SK-N-MC (cell line): ENCODE results near the gene ITSN1.

Source experiments
- DNase-seq: peaks from one replicate; pipeline ENCODE4 v3.0.0-alpha.2; 2011; ENCODE audit warnings: low read depth, low spot score
- H3K27ac ChIP-seq: fragments of 200-600 bp; sonication (generic); 2 replicates; pipeline ENCODE4 v1.5.1; 2016; ENCODE audit warnings: mixed run types
- H3K36me3 ChIP-seq: fragments of 200-600 bp; sonication (generic); 2 replicates; pipeline ENCODE4 v1.6.1; 2017; ENCODE audit warnings: antibody characterized with exemption, low read length, mixed read lengths; ENCODE audit not compliant: insufficient read depth
- H3K4me3 ChIP-seq: fragments of 200-600 bp; sonication (generic); 2 replicates; pipeline ENCODE4 v1.5.1; 2016
- H3K9ac ChIP-seq: fragments of 200-600 bp; sonication (generic); 2 replicates; pipeline ENCODE4 v1.8.0; 2017; ENCODE audit warnings: mixed run types, mixed read lengths; ENCODE audit not compliant: insufficient read length
- H3K9me3 ChIP-seq: fragments of 200-600 bp; sonication (generic); 2 replicates; pipeline ENCODE4 v1.6.1; 2017; ENCODE audit warnings: low read depth, mild to moderate bottlenecking, antibody characterized with exemption, low read length, moderate library complexity, mixed read lengths
- EZH2 ChIP-seq: fragments of 200-600 bp; sonication (generic); IDR thresholded peaks from one replicate; pipeline ENCODE4 v1.6.1; 2017; ENCODE audit warnings: antibody characterized with exemption
- FOXP2 ChIP-seq: optimal IDR thresholded peaks from 2 replicates; pipeline ENCODE3; 2011; ENCODE audit warnings: mild to moderate bottlenecking, moderate library complexity; ENCODE audit not compliant: insufficient read depth; ENCODE audit errors: extremely low read length, control extremely low read depth
- POLR2AphosphoS5 ChIP-seq: IDR thresholded peaks from 2 replicates; pipeline ENCODE4 v1.6.1; 2012; ENCODE audit warnings: mild to moderate bottlenecking, low read depth, low read length, borderline replicate concordance

ITSN1 gene

DNA sequence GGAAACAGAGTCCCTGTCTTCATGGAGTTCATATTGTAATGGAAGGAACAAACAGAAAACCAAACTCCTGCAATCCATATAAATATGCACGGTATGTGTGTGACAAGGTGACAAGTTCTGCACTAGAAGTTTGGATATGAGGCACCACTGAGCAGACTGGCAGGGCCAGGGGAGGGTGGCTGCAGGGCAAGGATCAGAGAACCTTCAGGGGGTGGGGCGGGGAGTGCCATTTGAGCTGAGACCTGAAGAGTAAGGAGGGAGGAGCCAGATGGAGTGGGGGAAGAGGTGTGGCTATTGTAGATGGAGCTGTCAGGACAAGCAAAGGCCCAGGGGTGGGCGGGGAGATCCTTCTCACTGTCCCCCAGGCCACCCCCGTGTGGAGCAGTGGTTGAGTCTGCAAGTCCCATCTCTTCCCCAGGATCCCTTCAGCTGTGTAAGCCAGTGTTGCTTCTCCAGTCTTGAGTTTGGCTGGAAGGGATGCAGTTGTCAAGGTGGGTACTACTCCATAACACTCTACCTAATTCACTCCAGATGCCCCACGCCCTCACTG lies 196.9 kb downstream of the ITSN1 start:
- TF ChIP-seq POLR2AphosphoS5 (no peak), EZH2 (no peak), FOXP2 (no peak)
- DNase-seq = no peak
- H3K36me3 ChIP-seq = no peaks in the 10 kb centered on the region
- no peak overlapping the region for H3K27ac ChIP-seq
- H3K9me3 ChIP-seq = no peaks in the 10 kb centered on the region
- no peak overlapping the region for H3K9ac ChIP-seq
- H3K4me3 ChIP-seq = no peak overlapping the region

DNA sequence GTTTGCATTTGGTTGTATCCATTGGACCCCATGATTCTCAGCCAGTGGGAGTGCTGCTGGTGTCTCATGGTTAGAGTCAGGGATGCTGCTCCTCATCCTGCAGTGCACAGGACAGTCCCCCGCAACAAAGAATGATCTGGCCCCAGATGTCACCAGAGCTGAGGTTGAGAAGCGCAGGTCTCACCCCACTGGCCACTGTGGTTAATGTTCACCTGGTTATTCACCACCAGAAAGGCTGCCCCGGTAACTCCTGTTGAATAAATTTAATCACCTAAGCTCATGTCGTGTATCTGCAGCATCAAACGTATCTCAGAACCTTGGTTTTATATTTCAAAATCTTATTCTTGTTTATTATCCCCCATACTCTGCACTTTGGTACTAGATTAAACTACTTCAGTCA lies 197.5 kb downstream of the ITSN1 start:
- no peaks in the 10 kb centered on the region for H3K36me3 ChIP-seq
- no peak for TF ChIP-seq FOXP2
- no peak for TF ChIP-seq EZH2
- no peak for TF ChIP-seq POLR2AphosphoS5
- H3K9me3 ChIP-seq = no peaks in the 10 kb centered on the region
- no peak overlapping the region for H3K9ac ChIP-seq
- H3K27ac ChIP-seq = no peak overlapping the region
- no peak for DNase-seq
- no peak overlapping the region for H3K4me3 ChIP-seq

DNA sequence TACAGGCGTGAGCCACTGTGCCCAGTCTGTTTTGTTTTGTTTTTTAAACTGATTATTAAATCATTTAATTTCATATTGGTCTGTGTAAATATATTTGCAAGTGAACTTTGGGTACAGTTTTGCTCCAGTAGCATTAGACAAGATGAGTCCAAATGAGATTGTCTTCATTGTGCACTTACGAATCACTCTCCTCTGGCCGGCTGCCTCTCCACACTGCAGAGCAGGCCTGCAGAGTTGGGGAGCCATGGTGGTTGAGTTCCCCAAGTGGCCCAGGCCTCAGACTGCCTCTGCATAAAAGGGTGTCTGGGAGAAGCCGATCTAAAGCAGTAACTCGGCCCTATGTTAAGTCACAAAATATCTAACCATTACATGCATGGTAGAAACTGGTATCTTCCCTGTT lies 198.5 kb downstream of the ITSN1 start:
- H3K4me3 ChIP-seq = no peak overlapping the region
- no peak for DNase-seq
- H3K9ac ChIP-seq = no peak overlapping the region
- H3K36me3 ChIP-seq = no peaks in the 10 kb centered on the region
- no peak overlapping the region for H3K27ac ChIP-seq
- no peak for TF ChIP-seq EZH2
- TF ChIP-seq FOXP2 = no peak
- no peak for TF ChIP-seq POLR2AphosphoS5
- H3K9me3 ChIP-seq = no peaks in the 10 kb centered on the region

DNA sequence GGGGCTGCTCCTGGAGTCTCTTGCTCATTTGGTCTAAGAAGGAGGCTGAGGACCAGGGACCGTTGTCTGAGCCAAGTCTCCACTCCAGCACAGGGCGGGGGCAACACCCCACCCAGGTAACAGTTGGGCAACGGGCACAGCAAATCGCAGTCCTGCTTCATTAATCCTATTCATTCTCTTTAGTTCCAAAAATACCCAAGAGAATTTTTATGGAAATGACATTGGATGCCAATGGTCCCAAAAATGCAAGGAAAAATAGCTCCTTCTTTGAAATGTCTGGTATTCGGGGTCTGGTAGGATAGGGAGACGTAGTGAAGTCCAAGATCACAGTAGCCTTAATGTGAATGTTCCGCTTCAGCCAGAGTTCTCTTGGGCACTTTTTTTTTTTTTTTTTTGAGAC lies 199.3 kb downstream of the ITSN1 start:
- no peaks in the 10 kb centered on the region for H3K9me3 ChIP-seq

DNA sequence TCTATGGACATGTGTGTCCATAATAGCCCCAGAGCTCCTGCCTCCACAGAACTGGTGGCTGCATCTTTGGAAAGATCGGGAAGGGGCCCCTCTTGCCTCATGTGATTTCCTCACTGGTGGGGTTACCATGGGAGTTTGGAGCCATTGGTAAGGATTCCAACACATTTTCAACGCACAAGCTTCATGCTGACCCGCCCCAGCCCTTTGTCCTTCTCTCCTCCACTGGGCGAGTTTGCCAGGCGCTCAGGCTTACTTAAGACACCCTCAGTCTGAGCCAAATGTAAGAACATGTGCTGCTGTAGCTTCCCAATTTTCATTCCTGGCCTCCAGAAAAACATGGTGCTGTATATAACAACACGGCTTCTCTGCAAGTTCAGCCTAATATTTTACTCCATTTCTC lies 200.9 kb downstream of the ITSN1 start:
- Histone ChIP-seq H3K9me3 (no peaks in the 10 kb centered on the region), H3K4me3 (no peak overlapping the region), H3K9ac (no peak overlapping the region), H3K27ac (no peak overlapping the region), H3K36me3 (no peaks in the 10 kb centered on the region)
- TF ChIP-seq POLR2AphosphoS5 (no peak), FOXP2 (no peak), EZH2 (no peak)
- no peak for DNase-seq

More for the DNA sequence above, 199.3 kb downstream of the ITSN1 start:
- H3K36me3 ChIP-seq = no peaks in the 10 kb centered on the region
- no peak for DNase-seq
- no peak overlapping the region for H3K27ac ChIP-seq
- TF ChIP-seq FOXP2 = no peak
- TF ChIP-seq POLR2AphosphoS5 = no peak
- no peak for TF ChIP-seq EZH2
- H3K9ac ChIP-seq = no peak overlapping the region
- H3K4me3 ChIP-seq = no peak overlapping the region

DNA sequence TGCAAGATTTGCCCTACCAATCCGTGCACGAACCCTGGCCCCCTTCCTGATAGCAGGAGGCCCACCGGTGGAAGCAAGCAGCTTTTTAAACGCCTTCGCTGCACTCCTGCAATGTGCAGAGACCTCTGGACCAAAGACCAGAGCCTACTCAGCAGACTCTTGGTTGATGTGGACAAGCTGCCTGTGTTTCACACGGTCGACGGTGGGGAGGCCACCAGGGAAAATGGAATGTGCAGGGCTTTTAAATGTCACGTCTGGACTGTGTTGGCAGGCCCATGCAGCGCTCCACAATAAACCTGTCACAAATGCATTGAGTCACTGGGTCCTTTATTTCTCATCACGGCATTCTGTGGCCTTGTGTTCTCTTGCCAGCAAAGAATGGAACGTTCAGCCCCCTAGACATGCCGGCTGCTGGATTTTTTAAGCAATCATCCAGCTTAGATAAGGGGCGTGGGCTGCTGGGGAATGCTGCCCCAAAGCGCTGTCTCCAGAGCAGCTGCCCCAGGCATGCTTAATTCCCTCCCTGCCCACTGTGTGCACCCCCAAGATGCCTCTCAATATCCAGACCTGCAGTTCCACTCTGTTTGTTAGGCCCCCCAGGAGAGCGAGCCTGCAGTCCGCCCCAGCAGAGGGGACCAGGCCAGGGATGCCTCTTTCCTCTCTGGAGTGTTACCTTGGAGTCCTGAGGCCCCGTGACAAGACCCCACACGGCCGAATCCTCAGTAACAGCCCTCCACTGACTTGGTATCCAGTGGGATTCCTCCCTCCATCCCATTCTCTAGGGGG lies 202.0 kb downstream of the ITSN1 start:
- Histone ChIP-seq H3K36me3 (no peaks in the 10 kb centered on the region), H3K4me3 (no peak overlapping the region), H3K9ac (no peak overlapping the region), H3K9me3 (no peaks in the 10 kb centered on the region), H3K27ac (no peak overlapping the region)
- DNase-seq = no peak
- no peak for TF ChIP-seq POLR2AphosphoS5

DNA sequence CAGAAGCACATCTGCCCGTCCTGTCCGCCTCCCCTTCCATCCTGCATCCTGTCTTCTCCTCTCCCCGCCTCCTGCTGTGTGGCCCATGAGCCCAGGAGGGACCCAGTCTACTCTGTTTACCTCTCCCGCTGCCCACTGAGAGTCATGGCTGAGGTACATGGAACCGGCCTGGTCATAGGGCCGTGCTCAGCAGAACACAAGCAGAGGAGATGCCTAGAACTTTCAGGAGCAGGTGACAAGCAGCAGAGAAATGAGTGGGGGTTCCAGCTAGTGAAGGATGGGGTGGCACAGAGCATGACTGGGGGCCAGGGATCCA lies 202.5 kb downstream of the ITSN1 start:
- TF ChIP-seq FOXP2 (no peak), EZH2 (no peak), POLR2AphosphoS5 (no peak)
- no peak overlapping the region for H3K27ac ChIP-seq
- no peak for DNase-seq
- H3K36me3 ChIP-seq = no peaks in the 10 kb centered on the region
- no peak overlapping the region for H3K4me3 ChIP-seq
- H3K9ac ChIP-seq = no peak overlapping the region
- H3K9me3 ChIP-seq = no peaks in the 10 kb centered on the region

DNA sequence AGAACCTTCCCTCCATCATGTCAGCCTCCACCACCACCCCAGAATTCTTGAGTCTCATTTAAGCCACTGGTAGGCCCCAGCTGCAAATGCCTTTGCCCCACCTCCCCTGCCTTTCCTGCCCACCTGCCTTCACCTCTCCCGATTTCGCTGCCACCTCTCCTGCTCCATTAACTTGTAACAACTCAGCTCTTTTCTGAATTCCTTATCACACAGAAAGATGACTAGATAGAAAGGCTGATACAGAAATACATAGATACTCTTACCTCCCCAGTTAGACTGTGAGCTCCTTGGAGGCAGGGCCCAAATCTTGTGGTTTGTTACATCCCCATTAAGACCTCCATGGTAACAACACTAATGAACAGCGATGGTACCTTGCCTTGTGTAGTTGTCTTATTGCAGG lies 203.8 kb downstream of the ITSN1 start:
- Histone ChIP-seq H3K4me3 (no peak overlapping the region), H3K9ac (no peak overlapping the region), H3K9me3 (no peaks in the 10 kb centered on the region), H3K36me3 (no peaks in the 10 kb centered on the region), H3K27ac (no peak overlapping the region)
- DNase-seq = no peak
- TF ChIP-seq FOXP2 (no peak), POLR2AphosphoS5 (no peak), EZH2 (no peak)
